Measurements from ENCODE around the gene RAB38.

- TF ChIP-seq CTCF (conservative IDR thresholded peaks at IDR 0.05), result no peak
- TF ChIP-seq EZH2 (IDR thresholded peaks at IDR 0.05; ENCODE audit: low read depth), result no peak
Observed at GRCh38 chr11:88164320-88164719, 10.9 kb downstream of the RAB38 start.
